Astrocyte of the spinal cord (primary cell): ENCODE data around the gene RBBP8NL.
A peak's percentile ranks its signal among the peaks of the same experiment; 100 is the strongest.

Experiments
- DNase-seq: peaks from one replicate; pipeline ENCODE4 v3.0.0; 2011; ENCODE audit warnings: low read depth, low spot score
- H3K4me3 ChIP-seq: 2 replicates; pipeline ENCODE4 v1.5.1; 2011; ENCODE audit warnings: low read depth, mild to moderate bottlenecking, low read length, moderate library complexity
- in situ Hi-C: cut with HindIII; loops from 2 replicates; pipeline ENCODE4 v1.10.0; 2017; ENCODE audit warnings: low sequenced_read_pairs
- TF ChIP-seq, protein P1 (sequence below): IDR thresholded peaks from 2 replicates; pipeline ENCODE4 v1.5.1; 2012; ENCODE audit warnings: low read depth, mild to moderate bottlenecking, low read length, inconsistent platforms

RBBP8NL gene

DNA sequence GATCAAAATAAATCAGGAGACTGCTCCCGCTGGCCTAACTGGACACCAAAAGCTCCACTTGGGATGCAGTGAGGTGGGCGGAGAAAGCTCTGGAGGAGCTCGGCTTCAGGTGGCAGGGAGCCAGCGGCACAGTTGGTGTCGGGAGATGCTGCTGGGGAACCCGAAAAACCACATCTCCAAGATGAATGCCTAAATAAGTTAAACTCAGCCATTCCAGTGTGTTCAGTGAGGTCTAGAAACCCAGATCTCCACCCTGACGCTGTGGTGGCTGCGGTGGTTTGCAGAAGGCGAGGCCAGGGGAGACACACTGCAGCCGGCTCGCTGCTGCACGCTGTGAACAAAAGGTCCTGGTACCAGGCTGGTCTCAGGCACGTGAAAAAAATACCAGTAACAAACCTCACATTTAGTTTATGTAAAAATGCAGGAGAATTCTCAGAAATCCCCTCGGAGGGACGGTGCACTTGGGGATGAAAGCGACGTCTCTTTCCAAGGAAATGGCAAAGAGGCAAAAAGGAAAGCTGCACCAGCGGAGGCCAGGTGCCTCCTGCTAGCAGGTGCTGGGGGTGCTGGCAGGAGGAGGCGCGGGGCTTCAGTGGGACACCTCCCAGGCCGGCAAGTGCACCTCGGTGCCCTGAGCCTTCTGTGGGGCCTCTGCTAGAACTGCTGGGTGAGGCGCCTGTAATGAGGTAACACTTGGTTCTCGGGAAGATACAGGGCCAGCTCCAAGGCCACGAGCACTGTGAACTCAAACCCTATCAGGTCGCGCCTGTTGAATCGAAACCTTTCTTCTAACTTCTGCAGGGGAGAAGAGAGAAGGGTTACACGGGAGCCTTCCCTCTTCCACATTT is 36.8 kb downstream of the RBBP8NL start:
- in situ Hi-C loops: no loop called here
- TF ChIP-seq, protein P1, sequence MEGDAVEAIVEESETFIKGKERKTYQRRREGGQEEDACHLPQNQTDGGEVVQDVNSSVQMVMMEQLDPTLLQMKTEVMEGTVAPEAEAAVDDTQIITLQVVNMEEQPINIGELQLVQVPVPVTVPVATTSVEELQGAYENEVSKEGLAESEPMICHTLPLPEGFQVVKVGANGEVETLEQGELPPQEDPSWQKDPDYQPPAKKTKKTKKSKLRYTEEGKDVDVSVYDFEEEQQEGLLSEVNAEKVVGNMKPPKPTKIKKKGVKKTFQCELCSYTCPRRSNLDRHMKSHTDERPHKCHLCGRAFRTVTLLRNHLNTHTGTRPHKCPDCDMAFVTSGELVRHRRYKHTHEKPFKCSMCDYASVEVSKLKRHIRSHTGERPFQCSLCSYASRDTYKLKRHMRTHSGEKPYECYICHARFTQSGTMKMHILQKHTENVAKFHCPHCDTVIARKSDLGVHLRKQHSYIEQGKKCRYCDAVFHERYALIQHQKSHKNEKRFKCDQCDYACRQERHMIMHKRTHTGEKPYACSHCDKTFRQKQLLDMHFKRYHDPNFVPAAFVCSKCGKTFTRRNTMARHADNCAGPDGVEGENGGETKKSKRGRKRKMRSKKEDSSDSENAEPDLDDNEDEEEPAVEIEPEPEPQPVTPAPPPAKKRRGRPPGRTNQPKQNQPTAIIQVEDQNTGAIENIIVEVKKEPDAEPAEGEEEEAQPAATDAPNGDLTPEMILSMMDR: no peak
- no peak for DNase-seq
- H3K4me3 ChIP-seq: no peak overlapping the region

DNA sequence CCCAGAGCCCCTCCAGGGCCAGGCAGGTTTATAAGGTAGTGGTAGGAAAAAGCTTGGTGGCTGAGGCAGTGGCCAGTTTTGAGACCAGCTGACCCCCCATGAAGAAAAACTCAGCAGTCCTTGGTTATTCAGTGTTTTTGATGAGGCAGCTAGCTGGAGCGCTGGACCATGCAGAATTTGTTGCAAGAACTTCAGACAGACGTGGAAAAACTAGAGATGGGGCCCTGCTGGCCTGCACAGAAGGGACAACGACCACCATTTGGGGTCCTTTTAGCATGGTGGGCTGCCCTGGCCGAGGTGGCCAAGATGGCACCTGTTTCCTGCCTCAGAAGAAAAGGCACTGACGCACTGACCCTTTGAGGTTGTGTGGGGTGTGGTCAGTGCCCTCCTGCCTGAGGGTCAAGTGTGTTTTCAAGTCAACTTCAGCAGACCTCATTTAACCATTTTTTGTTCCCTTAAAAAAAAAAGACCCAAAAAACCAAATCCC is 37.7 kb downstream of the RBBP8NL start:
- DNase-seq: no peak
- H3K4me3 ChIP-seq: no peak overlapping the region
- TF ChIP-seq, protein P1: no peak
- in situ Hi-C loops: no loop called here

DNA sequence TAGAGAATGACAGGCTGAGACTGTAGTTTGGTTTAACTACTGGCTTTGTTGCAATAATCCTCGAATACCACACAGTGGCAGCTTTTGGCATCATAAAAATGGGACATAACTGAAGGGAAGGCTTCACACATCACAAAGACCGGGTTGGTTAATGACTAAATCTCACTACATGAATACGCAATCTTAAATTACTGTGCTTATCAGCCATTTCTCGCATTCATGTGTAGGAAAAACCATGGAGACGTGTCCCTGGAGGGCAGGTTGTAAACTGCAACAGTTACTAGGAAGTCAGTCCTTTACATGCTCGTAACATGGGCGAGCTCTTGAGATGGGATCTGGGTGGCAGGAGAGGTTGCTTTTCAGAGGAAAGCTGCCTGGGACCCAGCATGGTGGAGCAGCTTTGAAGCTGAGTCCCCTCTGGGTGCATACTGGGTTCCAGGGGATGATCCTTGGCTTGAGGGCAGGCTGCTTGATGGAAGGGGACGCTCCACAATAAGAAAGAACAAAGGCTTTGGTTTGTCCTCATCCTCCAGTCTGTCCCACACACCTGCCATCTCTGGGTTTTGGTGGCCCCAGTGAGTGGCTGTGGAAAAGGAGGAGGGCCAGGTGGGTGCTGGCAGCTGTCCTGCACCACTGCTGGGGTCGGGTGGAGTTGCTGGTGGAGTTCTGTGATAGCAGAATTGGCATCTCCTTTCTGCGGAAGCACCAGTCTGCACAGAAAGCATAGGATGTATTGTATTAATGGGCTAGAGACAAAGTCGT is 38.3 kb downstream of the RBBP8NL start:
- no peak overlapping the region for H3K4me3 ChIP-seq
- in situ Hi-C loops: no loop called here
- TF ChIP-seq, protein P1: no peak
- no peak for DNase-seq

DNA sequence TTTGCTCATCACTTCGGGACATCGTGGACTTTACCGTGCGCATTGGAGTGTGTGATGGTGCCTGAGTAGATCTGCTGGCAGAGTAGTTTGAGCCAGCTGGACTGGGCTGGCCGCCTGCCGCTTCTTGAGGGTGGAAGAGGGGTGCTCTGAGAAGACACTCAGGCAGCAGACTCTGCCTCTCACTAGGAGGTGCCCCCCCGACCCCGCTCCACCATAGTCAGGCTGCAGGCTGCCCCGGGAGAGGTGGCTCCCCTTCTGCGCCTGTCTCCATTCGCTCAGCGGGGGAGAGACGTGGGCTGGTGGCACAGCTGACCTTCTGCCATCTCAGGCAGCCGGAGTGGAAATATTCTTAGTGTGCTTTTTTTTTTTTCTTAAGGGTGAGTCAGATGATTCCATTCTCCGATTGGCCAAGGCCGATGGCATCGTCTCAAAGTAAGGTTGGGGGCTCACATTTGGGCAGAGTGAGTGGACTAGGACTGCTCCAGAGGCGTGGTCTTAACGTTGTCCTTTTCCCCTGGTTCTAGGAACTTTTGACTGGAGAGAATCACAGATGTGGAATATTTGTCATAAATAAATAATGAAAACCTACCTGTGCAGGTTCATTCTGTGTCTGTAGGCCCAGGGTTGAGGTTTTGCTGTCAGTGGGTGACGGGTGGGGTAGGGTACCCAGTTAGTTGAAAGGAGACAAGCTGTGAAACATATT is 39.3 kb downstream of the RBBP8NL start:
- no peak for DNase-seq
- in situ Hi-C loops: no loop called here
- H3K4me3 ChIP-seq: peak overlapping the region; percentile 99
- TF ChIP-seq, protein P1: no peak

DNA sequence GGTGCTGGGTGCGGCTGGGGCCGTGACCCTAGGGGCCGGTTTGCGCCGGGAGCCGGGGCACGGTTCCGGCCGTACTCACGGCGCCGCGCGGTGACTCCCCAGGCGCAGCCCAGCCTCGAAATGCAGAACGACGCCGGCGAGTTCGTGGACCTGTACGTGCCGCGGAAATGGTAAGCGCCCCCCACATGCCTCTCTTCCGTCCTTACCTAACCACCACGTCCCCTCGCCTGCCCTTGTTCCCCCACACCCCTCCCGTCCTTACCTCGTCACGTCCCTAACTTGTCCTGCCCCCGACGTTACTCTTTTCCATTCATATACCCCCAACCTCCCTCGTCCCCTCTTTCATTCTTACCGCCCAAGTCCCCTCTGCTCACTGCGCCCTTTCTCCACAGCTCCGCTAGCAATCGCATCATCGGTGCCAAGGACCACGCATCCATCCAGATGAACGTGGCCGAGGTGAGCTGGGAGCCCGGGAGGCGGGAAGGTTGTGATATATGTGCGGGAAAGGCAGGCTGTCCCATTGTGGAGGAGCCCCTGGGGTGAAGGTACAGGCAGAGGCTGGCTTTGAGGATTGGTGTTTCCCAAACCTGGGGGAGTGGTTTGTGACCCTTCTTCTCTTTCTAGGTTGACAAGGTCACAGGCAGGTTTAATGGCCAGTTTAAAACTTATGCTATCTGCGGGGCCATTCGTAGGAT is 40.0 kb downstream of the RBBP8NL start:
- H3K4me3 ChIP-seq: peak overlapping the region; percentile 99
- in situ Hi-C loops: no loop called here
- no peak for DNase-seq
- TF ChIP-seq, protein P1: no peak
